GM18502 (cell line): Measurements from ENCODE around the gene AGAP3.

ENCODE experiments used
- ATAC-seq: cut with Tn5 transposase; IDR thresholded peaks from one replicate; pipeline ENCODE4 v1.9.1; 2021; ENCODE audit warnings: mild to moderate bottlenecking; ENCODE audit not compliant: unreplicated experiment, poor library complexity

The AGAP3 gene

DNA sequence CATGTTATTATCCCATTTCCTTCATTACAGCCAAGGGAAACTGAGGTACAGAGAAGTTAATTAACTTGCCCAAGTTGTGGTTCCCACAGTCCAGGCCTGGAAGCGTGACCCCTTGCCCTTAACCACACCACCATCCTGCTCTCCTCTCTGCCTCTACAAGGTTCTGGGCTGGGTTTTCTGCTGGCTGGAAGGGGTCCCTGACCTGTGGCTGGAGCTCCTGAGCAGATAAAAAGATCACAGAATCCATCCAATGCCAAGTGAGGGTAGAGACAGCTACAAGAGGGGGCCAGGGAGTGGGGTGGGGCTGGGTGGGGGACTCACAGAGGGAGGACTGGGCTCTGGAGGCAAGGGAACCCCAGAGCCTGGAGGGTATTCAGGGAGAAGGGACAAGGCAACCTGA, 91.0 kb downstream of the AGAP3 start:
- ATAC-seq, result no peak

- no peak for ATAC-seq
Measured at GRCh38 chr7:151178236-151178635, 92.0 kb downstream of the AGAP3 start.

GRCh38 chr7:151178831-151179230, 92.6 kb downstream of the AGAP3 start:
- ATAC-seq, result no peak

- no peak for ATAC-seq
Measured at GRCh38 chr7:151179287-151179860, 93.1 kb downstream of the AGAP3 start.

GRCh38 chr7:151179946-151180345, 93.7 kb downstream of the AGAP3 start:
- no peak for ATAC-seq

- ATAC-seq, result no peak
Measured at GRCh38 chr7:151181011-151181431, 94.7 kb downstream of the AGAP3 start.

- ATAC-seq, result no peak
Measured at GRCh38 chr7:151185762-151186639, 99.7 kb downstream of the AGAP3 start.

DNA sequence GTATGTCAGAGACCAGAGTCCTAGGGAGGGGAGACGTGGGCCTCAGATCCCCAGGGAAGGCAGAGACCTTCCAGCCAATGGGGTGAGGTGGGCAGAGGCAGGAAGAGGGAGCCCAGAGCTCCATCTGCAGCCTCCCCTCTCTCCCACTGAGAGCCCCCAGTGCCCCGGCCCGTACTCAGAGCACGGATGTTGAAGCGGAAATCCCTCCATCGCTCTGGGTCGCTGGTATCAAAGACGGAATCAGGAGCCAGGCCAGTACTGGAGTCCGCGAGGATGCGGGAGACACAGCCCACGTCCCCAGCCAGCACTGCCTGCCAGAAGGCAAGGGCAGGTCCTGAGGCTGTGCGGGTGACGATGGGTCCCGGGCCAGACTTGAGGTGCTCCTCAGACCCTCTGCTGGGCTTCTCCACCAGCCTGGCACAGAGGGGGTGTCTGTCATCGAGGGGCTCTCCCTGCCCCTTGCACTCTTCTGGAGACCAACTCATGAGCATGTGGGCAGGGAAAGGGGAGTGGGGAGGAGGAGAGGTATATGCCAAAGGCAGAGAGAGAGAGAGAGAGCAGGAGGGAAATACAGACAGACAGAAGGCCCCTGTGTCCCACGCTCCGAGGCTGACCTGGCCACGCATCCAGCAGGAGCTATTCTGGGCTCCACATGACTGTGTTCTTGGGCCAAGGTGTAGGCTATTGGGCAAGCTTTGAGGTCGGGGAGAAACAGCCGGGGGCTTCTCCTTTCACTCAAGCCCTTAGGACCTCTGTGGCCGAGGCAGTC, 100.5 kb downstream of the AGAP3 start, which contains the start of gene ASB10:
Gene ASB10, minus strand, starts transcription at position 611 of the 769 bp plus-strand sequence. Its CDS starts 120 bp downstream, at position 491.
- ATAC-seq, result no peak

DNA sequence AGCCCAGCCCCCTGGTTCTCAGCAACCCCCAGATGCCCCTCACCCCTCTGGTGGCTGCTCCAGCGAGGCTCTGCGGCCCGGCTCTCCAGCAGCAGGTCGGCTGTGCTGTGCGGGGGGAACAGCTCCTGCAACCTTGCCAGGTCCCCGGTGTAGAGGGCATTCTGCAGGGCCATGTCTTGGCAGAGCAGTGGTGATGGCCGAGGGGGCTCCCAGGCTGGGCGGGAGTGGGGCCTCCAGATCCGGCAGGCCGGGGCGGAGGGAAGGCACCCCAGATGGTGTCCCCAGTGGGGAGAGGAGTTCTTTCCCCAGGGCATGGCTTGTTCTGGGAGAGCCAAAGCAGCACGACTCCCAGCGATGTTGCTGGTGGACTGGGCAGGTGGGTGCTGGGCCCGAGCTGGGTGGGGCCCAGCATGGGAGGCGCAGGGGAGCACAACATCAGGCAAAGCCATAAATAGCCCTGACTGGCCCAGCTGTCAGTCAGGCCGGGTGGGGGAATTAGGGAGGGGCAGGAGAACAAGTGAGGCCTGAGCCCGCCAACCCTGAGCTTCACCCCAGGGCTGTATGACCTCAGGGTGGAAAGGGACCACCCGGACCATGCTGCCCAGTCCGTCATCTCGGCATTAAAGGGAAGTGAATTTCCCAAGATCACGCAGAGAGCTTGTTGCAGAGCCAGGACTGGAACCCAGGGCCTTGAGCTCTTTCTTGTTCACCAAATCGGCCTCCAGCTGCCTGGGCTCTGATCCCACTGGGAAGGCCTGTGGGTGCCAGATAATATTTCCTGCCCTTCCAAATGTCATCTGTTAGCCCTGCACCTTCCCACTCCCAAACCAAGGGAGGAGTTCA, 101.4 kb downstream of the AGAP3 start:
- ATAC-seq, result no peak

- no peak for ATAC-seq
Measured at GRCh38 chr7:151188252-151188542, 101.9 kb downstream of the AGAP3 start.

DNA sequence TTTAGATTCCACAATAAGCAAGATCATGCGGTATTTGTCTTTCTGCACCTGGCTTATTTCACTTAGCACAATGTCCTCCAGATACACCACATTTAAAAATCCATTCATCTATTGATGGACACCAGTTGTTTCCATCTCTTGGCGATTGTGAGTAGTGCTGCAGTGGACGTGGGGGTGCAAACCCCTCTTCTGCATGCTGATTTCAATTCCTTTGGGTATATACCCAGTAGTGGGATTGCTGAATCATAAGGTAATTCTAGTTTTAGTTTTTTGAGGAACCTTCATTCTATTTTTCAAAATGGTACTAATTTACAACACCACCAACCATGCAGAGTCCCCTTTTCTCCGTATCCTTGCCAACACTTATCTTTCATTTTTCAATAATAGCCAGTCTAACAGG, 102.8 kb downstream of the AGAP3 start:
- ATAC-seq, result no peak

DNA sequence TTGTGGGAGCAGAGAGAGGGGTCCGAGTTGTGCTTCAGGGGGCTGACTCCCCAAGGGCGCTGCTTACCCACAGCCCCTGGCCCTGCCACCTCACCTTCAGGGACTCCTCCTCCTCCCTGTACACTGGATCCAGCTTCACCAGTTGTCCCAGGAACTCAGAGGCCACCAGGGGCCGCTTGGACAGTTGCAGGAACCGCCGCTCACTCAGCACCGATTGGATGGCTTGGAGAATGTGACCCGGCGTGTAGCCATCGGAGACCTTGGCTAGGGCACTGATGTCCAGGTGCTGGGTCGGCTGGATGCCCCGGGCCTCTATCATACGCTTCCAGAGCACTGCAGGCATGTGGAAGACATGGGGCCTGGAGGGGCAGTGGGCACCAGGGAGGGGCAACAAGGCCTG, 105.3 kb downstream of the AGAP3 start:
- ATAC-seq, result no peak

DNA sequence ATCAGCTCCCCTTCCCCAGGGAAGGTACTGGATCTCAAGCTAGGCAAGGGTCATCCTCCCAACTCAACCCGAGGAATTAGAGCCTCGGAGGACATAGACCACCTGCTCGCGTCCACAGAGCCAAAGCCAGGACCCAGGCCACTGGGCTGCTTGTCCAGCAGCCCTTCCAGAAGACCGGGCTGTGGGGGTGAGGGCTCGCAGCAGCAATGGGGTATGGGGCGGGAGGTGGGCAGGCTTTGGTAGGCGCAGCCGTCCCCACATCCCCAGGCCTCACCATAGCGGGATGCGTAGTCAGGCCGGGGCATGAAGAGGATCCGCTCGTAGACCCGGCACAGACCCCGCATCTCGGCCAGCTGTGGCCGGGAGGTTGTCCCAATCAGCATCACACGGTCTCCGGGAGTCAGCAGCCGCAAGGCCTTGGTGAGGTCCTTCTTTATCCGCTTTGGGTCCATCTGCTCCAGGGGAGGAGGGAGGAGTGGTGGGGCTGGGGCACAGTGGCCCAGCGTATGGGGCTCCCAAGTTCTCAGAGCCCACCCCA, 105.8 kb downstream of the AGAP3 start:
- ATAC-seq, result no peak

GRCh38 chr7:151193203-151193978, 107.1 kb downstream of the AGAP3 start:
- ATAC-seq, result no peak
